ENCODE data around the gene LRRC45.
A peak's percentile ranks its signal among the peaks of the same experiment; 100 is the strongest.

DNA sequence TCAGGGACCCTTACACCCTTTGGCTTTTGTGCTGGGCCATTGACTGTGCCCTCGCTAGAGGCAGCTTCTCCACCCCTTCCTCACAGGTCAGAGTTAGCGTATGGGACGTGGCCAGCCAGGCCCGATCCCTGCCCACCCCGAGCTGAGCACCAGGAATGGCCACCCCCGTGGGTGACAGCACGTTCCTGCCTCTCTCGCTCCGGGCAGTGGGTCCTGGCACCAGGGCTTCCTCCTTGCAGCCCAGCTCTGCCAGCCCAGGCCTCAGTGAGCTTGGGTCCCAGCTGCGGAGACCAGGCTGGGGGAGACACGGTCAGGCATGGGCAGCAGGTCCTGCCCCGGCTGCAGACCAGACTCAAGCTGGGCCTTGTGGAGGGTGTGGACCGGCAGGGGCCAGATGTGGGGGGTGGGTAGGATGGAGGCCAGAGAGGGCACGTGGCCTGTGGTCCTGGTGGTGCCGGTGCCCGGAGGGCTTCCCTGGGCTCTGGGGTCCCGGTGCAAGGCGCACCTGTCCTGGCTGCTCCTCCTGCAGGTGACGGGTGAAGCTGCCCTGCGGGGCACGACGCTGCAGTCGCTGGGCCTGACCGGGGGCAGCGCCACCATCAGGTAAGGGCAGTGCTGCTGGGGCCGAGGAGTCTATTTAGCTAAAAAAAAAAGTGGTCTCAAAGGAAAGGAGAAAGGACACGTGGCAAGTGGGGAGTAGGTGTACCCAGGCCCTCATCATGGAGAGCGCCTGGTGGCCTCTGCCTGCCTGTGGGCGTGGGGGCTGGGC lies 27.5 kb upstream of the LRRC45 start:
- TF ChIP-seq CTCF (conservative IDR thresholded peaks at IDR 0.05; ENCODE audit: low read depth in 2 of 2) (peak; percentile 56 to 67), JUNB (IDR thresholded peaks at IDR 0.05; ENCODE audit: unreplicated experiment) (no peak)
- TF ChIP-seq, protein P1, sequence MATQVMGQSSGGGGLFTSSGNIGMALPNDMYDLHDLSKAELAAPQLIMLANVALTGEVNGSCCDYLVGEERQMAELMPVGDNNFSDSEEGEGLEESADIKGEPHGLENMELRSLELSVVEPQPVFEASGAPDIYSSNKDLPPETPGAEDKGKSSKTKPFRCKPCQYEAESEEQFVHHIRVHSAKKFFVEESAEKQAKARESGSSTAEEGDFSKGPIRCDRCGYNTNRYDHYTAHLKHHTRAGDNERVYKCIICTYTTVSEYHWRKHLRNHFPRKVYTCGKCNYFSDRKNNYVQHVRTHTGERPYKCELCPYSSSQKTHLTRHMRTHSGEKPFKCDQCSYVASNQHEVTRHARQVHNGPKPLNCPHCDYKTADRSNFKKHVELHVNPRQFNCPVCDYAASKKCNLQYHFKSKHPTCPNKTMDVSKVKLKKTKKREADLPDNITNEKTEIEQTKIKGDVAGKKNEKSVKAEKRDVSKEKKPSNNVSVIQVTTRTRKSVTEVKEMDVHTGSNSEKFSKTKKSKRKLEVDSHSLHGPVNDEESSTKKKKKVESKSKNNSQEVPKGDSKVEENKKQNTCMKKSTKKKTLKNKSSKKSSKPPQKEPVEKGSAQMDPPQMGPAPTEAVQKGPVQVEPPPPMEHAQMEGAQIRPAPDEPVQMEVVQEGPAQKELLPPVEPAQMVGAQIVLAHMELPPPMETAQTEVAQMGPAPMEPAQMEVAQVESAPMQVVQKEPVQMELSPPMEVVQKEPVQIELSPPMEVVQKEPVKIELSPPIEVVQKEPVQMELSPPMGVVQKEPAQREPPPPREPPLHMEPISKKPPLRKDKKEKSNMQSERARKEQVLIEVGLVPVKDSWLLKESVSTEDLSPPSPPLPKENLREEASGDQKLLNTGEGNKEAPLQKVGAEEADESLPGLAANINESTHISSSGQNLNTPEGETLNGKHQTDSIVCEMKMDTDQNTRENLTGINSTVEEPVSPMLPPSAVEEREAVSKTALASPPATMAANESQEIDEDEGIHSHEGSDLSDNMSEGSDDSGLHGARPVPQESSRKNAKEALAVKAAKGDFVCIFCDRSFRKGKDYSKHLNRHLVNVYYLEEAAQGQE (IDR thresholded peaks at IDR 0.05; ENCODE audit: unreplicated experiment) = no peak
